Vagina (tissue), 2 donors: ENCODE results near the gene SNX19.

ENCODE experiments used
- CTCF ChIP-seq, 3 experiments: fragments of 450-650 bp in 2 of 3; fragments of 200-600 bp in 1 of 3; sonication (generic) in 1 of 3; IDR thresholded peaks; one replicate each; pipeline ENCODE4 v1.5.1; 2017 to 2019; ENCODE audit warnings: antibody characterized with exemption in 3 of 3, mild to moderate bottlenecking in 2 of 3, moderate library complexity in 2 of 3
- POLR2A ChIP-seq, 2 donors: fragments of 450-650 bp; IDR thresholded peaks; one replicate each; pipeline ENCODE4 v1.6.1; 2017; ENCODE audit warnings: antibody characterized with exemption in 2 of 2, mild to moderate bottlenecking in 2 of 2, moderate library complexity in 2 of 2
- POLR2AphosphoS5 ChIP-seq, 2 donors: sonication (generic); formaldehyde crosslinking; IDR thresholded peaks; one replicate each; pipeline ENCODE4 v1.9.0; 2017; ENCODE audit warnings: antibody characterized with exemption in 2 of 2, mild to moderate bottlenecking in 2 of 2, low read depth in 1 of 2; ENCODE audit not compliant: insufficient read depth in 1 of 2

- TF ChIP-seq CTCF (IDR thresholded peaks at IDR 0.05) = no peak
- no peak for TF ChIP-seq POLR2AphosphoS5 (IDR thresholded peaks at IDR 0.05; ENCODE audit: insufficient read depth in 1 of 2, low read depth in 1 of 2)
- TF ChIP-seq POLR2A (IDR thresholded peaks at IDR 0.05) = no peak
These were observed 43.8 kb downstream of the SNX19 start for GRCh38 chr11:130872513-130872912.
